Liver (tissue), 9 donors: ENCODE measurements around the gene NIFK. TPM values are rescaled to one million over a fixed set of nuclear protein-coding genes. Genes with fewer than 3 reads are reported as not detected.

ENCODE experiments used
- DNase-seq: peaks from one replicate; pipeline ENCODE4 v3.0.0-alpha.2; 2017; ENCODE audit warnings: low spot score
- H3K27ac ChIP-seq, 2 donors: one replicate each; pipeline ENCODE4 v1.7.0; 2013; ENCODE audit warnings: inconsistent platforms in 2 of 2, low read length in 2 of 2, control low read depth in 1 of 2, low read depth in 1 of 2, mild to moderate bottlenecking in 1 of 2
- H3K27me3 ChIP-seq, 4 donors: one replicate each; pipeline versions ENCODE4 v1.6.1 to v1.7.0; 2013; ENCODE audit warnings: low read length in 3 of 4, inconsistent platforms in 1 of 4, mild to moderate bottlenecking in 1 of 4, moderate library complexity in 1 of 4; ENCODE audit not compliant: control insufficient read depth in 4 of 4, insufficient read depth in 4 of 4
- H3K36me3 ChIP-seq, 4 donors: one replicate each; pipeline versions ENCODE4 v1.6.1 to v1.7.0; 2013; ENCODE audit warnings: low read length in 3 of 4, mild to moderate bottlenecking in 3 of 4, low read depth in 1 of 4, moderate library complexity in 1 of 4; ENCODE audit not compliant: control insufficient read depth in 4 of 4, insufficient read depth in 3 of 4
- H3K4me1 ChIP-seq, 4 donors: one replicate each; pipeline versions ENCODE4 v1.6.1 to v1.7.0; 2013; ENCODE audit warnings: low read length in 3 of 4, mild to moderate bottlenecking in 3 of 4, moderate library complexity in 1 of 4; ENCODE audit not compliant: control insufficient read depth in 4 of 4, insufficient read depth in 4 of 4
- H3K4me3 ChIP-seq, 3 donors: one replicate each; pipeline versions ENCODE4 v1.6.1 to v1.7.0; 2013; ENCODE audit warnings: low read length in 3 of 3, control low read depth in 1 of 3, low read depth in 1 of 3, mild to moderate bottlenecking in 1 of 3
- H3K9ac ChIP-seq, 2 donors: one replicate each; pipeline ENCODE4 v1.7.0; 2013; ENCODE audit warnings: low read length in 2 of 2, mild to moderate bottlenecking in 2 of 2, moderate library complexity in 2 of 2, control low read depth in 1 of 2, low read depth in 1 of 2
- H3K9me3 ChIP-seq, 4 donors: one replicate each; pipeline versions ENCODE4 v1.6.1 to v1.7.0; 2013; ENCODE audit warnings: low read length in 3 of 4; ENCODE audit not compliant: control insufficient read depth in 4 of 4
- ATF3 ChIP-seq: IDR thresholded peaks from 2 replicates; pipeline ENCODE4 v1.6.1; 2016; ENCODE audit warnings: antibody characterized with exemption
- CTCF ChIP-seq: fragments of 150-350 bp; IDR thresholded peaks from 2 replicates; pipeline ENCODE4 v1.5.1; 2017; ENCODE audit warnings: improper control_type of control experiment, low read depth, low read length; ENCODE audit not compliant: missing input control
- EGR1 ChIP-seq, 2 donors: IDR thresholded peaks; 2 replicates each; pipeline ENCODE4 v1.6.1; 2016 to 2018; ENCODE audit warnings: antibody characterized with exemption in 2 of 2, low read depth in 2 of 2
- FOXA1 ChIP-seq: IDR thresholded peaks from 2 replicates; pipeline ENCODE4 v1.6.1; 2016; ENCODE audit warnings: antibody characterized with exemption
- FOXA2 ChIP-seq: IDR thresholded peaks from 2 replicates; pipeline ENCODE4 v1.6.1; 2016; ENCODE audit warnings: antibody characterized with exemption
- GABPA ChIP-seq, 2 donors: IDR thresholded peaks in 1 of 2; conservative IDR thresholded peaks in 1 of 2; 2 replicates each; pipeline ENCODE4 v1.6.1; 2016; ENCODE audit warnings: antibody characterized with exemption in 2 of 2, mild to moderate bottlenecking in 1 of 2, moderate library complexity in 1 of 2
- HNF4A ChIP-seq, 2 donors: conservative IDR thresholded peaks; 2 replicates each; pipeline ENCODE4 v1.6.1; 2016; ENCODE audit warnings: antibody characterized with exemption in 2 of 2, mild to moderate bottlenecking in 2 of 2
- HNF4G ChIP-seq: IDR thresholded peaks from 2 replicates; pipeline ENCODE4 v1.6.1; 2016; ENCODE audit warnings: antibody characterized with exemption
- JUND ChIP-seq, 2 donors: IDR thresholded peaks; 2 replicates each; pipeline ENCODE4 v1.6.1; 2016; ENCODE audit warnings: antibody characterized with exemption in 2 of 2
- NR2F2 ChIP-seq: IDR thresholded peaks from 2 replicates; pipeline ENCODE4 v1.6.1; 2016; ENCODE audit warnings: antibody characterized with exemption
- RAD21 ChIP-seq, 2 donors: IDR thresholded peaks; 2 replicates each; pipeline ENCODE4 v1.6.1; 2016; ENCODE audit warnings: antibody characterized with exemption in 2 of 2, mild to moderate bottlenecking in 2 of 2
- REST ChIP-seq: IDR thresholded peaks from 2 replicates; pipeline ENCODE4 v1.6.1; 2016; ENCODE audit warnings: antibody characterized with exemption, mild to moderate bottlenecking
- RXRA ChIP-seq, 2 donors: IDR thresholded peaks; 2 replicates each; pipeline ENCODE4 v1.6.1; 2017 to 2018; ENCODE audit warnings: antibody characterized with exemption in 2 of 2, mild to moderate bottlenecking in 1 of 2
- SP1 ChIP-seq: IDR thresholded peaks from 2 replicates; pipeline ENCODE4 v1.6.1; 2018; ENCODE audit warnings: antibody characterized with exemption, mild to moderate bottlenecking
- TAF1 ChIP-seq: conservative IDR thresholded peaks from 2 replicates; pipeline ENCODE4 v1.6.1; 2016; ENCODE audit warnings: antibody characterized with exemption, mild to moderate bottlenecking
- YY1 ChIP-seq: IDR thresholded peaks from 2 replicates; pipeline ENCODE4 v1.6.1; 2016; ENCODE audit warnings: antibody characterized with exemption, mild to moderate bottlenecking
- ZBTB33 ChIP-seq: IDR thresholded peaks from 2 replicates; pipeline ENCODE4 v1.6.1; 2016; ENCODE audit warnings: antibody characterized with exemption
- WGBS: extraction: QIAGEN DNeasy Blood & Tissue Kit; methylation state at CpG from one replicate; pipeline ENCODE4 v1.1.7; 2013; 5-methylcytosine and 5-hydroxymethylcytosine counted together
- polyA plus RNA-seq, 2 donors: library from polyadenylated mRNA; stranded (reverse) in 1 of 2; unstranded in 1 of 2; fragments of 200-250 nt in 1 of 2; fragments of >200 nt in 1 of 2; fragmentation: Nextera tagmentation in 1 of 2; extraction: Ambion mirVana in 1 of 2; gene quantifications; one replicate each; pipeline versions ENCODE4 v1.2.1 to v1.2.3, GENCODE V29; 2013 to 2015
- total RNA-seq, 2 donors: library from RNA; depleted of rRNA; stranded (reverse); fragments of >200 nt; gene quantifications; one replicate each; pipeline ENCODE4 v1.2.3, GENCODE V29; 2014
- TF ChIP-seq, protein P1 (sequence below): IDR thresholded peaks from 2 replicates; pipeline ENCODE4 v1.6.1; 2016; ENCODE audit warnings: antibody characterized with exemption
- donor health status: healthy.
- donor health status: healthy.
- donor health status: healthy.
- donor health status: healthy.
- donor health status: healthy.

The NIFK gene
- total and polyA plus RNA-seq, 4 donors: 13.4 to 25.6 (median 16.2) TPM

DNA sequence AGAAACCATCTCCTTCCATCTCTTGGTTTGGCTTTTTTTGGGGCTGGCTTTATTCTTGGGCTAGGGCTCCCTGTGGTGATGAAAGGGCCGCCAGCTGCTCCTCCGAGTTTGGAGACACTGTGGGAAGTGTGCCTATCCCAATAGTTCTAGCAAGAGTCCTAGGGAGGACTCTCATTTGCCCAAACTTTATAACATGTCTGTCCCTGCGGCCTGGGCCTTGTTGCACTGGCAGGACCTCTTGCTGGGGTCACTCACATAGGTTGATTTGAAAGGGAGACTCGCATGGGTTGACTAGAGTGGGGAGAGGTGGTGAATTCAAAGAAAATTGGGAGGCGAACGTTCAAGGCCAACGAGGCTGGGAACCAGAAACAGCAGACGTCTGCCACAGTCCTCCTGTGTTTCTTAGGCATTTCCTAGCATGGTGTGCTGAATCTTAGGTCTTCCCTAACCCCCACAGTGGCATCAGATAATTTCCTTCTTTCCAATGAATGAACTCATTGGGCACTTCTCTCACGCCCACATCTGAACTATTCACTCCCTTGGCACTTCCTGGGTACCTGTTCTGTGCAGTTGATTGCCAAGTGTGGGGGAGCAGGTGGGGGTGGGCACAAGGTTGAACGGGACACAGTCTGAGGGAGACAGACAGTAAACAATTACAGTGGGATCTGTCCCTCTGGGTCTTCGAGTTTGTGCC lies 26.8 kb downstream of the NIFK start:
- TF ChIP-seq HNF4G (no peak), RAD21 (IDR thresholded peaks at IDR 0.05) (no peak), RXRA (IDR thresholded peaks at IDR 0.05) (no peak), SP1 (no peak), FOXA1 (no peak), YY1 (no peak), HNF4A (conservative IDR thresholded peaks at IDR 0.05) (no peak), EGR1 (IDR thresholded peaks at IDR 0.05; ENCODE audit: low read depth in 2 of 2) (no peak)
- no peaks in the 10 kb centered on the region for H3K27me3 ChIP-seq
- WGBS: 83% methylated on average over 11 of the region's 11 CpGs
- H3K36me3 ChIP-seq: no peaks in the 10 kb centered on the region
- no peak overlapping the region for H3K9ac ChIP-seq
- DNase-seq: no peak
- no peaks in the 10 kb centered on the region for H3K9me3 ChIP-seq
- H3K4me1 ChIP-seq: no peaks in the 10 kb centered on the region
- H3K4me3 ChIP-seq: no peak overlapping the region
- no peak overlapping the region for H3K27ac ChIP-seq

DNA sequence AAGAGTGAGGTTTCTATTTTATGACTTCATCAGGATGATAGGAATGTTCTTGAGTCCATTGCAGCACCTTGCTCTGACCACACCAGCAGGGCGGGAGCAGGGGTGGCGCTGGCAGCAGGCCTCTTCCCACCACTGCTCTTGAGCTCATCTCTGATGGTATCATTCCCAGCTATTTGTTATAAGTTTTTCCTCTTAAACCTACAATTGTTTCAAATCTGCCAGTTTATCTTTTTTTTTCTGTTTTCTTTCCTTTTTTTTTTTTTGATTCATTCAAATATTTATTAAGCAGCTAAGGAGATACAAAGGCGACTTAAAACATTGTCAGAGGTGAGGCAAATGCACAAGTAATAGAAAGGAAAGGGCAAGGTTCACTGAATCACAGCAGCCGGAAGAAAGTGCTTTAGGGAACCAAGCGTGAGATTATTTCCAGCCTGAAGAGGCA lies 28.7 kb downstream of the NIFK start:
- no peaks in the 10 kb centered on the region for H3K9me3 ChIP-seq
- no peak overlapping the region for H3K4me3 ChIP-seq
- H3K36me3 ChIP-seq: no peaks in the 10 kb centered on the region
- WGBS: 82% methylated on average over 5 of the region's 5 CpGs
- no peaks in the 10 kb centered on the region for H3K4me1 ChIP-seq
- no peak for DNase-seq
- H3K27me3 ChIP-seq: no peaks in the 10 kb centered on the region
- no peak for TF ChIP-seq FOXA1
- TF ChIP-seq, protein P1, sequence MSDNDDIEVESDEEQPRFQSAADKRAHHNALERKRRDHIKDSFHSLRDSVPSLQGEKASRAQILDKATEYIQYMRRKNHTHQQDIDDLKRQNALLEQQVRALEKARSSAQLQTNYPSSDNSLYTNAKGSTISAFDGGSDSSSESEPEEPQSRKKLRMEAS: no peak
- no peak for TF ChIP-seq HNF4A (conservative IDR thresholded peaks at IDR 0.05)
- no peak for TF ChIP-seq FOXA2
- no peak for TF ChIP-seq ATF3
- no peak for TF ChIP-seq NR2F2
- TF ChIP-seq TAF1: no peak
- no peak overlapping the region for H3K9ac ChIP-seq
- H3K27ac ChIP-seq: no peak overlapping the region

DNA sequence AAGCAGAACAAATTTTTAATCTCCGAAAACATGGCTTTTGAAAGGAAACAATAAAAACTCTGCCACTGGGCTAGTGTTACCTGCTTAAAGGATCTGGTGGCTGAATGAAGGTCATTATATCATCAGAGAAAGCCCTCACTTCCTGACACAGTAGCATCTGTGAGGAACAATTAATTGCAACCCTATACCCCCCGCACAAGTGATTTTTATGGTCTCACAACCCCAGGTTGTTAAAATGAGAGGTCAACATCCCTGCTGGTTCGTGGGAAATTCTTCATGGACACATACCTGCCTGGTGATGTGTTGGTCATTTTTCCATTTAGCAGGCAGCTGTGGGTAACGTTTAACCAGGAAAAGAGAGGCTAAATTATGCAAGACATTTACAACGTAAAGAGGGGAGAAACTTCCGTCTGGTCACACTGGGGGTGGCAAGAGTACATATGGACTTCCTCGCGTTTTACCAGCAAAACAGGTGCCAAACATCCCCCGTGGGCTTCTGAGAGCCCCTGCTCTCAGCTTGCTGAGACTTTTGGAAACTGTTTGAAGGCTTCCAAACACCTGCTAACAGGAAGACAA lies 29.2 kb downstream of the NIFK start:
- no peaks in the 10 kb centered on the region for H3K9me3 ChIP-seq
- no peak for TF ChIP-seq FOXA1
- TF ChIP-seq SP1: no peak
- TF ChIP-seq RAD21 (IDR thresholded peaks at IDR 0.05): no peak
- no peak for TF ChIP-seq FOXA2
- TF ChIP-seq GABPA (IDR thresholded peaks at IDR 0.05 in 1 of 2, conservative IDR thresholded peaks at IDR 0.05 in 1 of 2): no peak
- no peak for TF ChIP-seq JUND (IDR thresholded peaks at IDR 0.05)
- TF ChIP-seq, protein P1: no peak
- TF ChIP-seq HNF4G: no peak
- no peak for TF ChIP-seq TAF1
- no peak for TF ChIP-seq ZBTB33
- TF ChIP-seq EGR1 (IDR thresholded peaks at IDR 0.05; ENCODE audit: low read depth in 2 of 2): no peak
- no peak for TF ChIP-seq ATF3
- no peak for TF ChIP-seq CTCF
- TF ChIP-seq NR2F2: no peak
- no peak for TF ChIP-seq HNF4A (conservative IDR thresholded peaks at IDR 0.05)
- no peak for TF ChIP-seq REST
- no peak for DNase-seq
- WGBS: 59% methylated on average over 9 of the region's 9 CpGs
- no peak overlapping the region for H3K9ac ChIP-seq
- no peaks in the 10 kb centered on the region for H3K27me3 ChIP-seq
- H3K4me1 ChIP-seq: no peaks in the 10 kb centered on the region
- H3K36me3 ChIP-seq: no peaks in the 10 kb centered on the region
- no peak overlapping the region for H3K4me3 ChIP-seq
- H3K27ac ChIP-seq: no peak overlapping the region
